Central memory CD8-positive, alpha-beta T cell (primary cell): ENCODE results near the gene ZNF778.
"Not testable (repeated sequence)": the region's sequence is repeated elsewhere in the genome, so short reads cannot be mapped to it uniquely, and the experiment has no call there.

Source experiments
- ATAC-seq: fragments of 150-1000 bp; cut with Tn5 transposase; replicated peaks from 2 replicates; pipeline ENCODE4 v1.10.0; 2022; ENCODE audit warnings: mild to moderate bottlenecking, moderate FRiP score, moderate number of reproducible peaks; ENCODE audit not compliant: poor library complexity, severe bottlenecking; ENCODE audit errors: extremely low read depth
- DNase-seq, 2 donors: peaks; one replicate each; pipeline ENCODE4 v3.0.0; 2021; ENCODE audit warnings: low spot score in 2 of 2
- H3K27ac Mint-ChIP-seq: one replicate; pipeline ENCODE4 v1.8.0; 2022; ENCODE audit warnings: low read depth, mild to moderate bottlenecking, moderate library complexity, mixed read lengths
- H3K27me3 Mint-ChIP-seq: one replicate; pipeline ENCODE4 v1.8.0; 2022; ENCODE audit warnings: mixed read lengths
- H3K36me3 Mint-ChIP-seq: one replicate; pipeline ENCODE4 v1.8.0; 2022; ENCODE audit warnings: mild to moderate bottlenecking, moderate library complexity, mixed read lengths; ENCODE audit not compliant: insufficient read depth
- H3K4me1 Mint-ChIP-seq: one replicate; pipeline ENCODE4 v1.8.0; 2022; ENCODE audit warnings: mixed read lengths
- H3K4me3 Mint-ChIP-seq: one replicate; pipeline ENCODE4 v1.8.0; 2022; ENCODE audit warnings: mild to moderate bottlenecking, moderate library complexity, mixed read lengths
- H3K9me3 Mint-ChIP-seq: one replicate; pipeline ENCODE4 v1.8.0; 2022; ENCODE audit warnings: mixed read lengths

The ZNF778 gene

GRCh38 chr16:89265647-89266046 lies 48.1 kb downstream of the ZNF778 start:
- Mint-ChIP-seq H3K4me3 (no peak overlapping the region), H3K36me3 (peaks cover 29% of the 10 kb centered on the region), H3K4me1 (peaks cover 12% of the 10 kb centered on the region), H3K27ac (peak overlapping the region; percentile 25), H3K9me3 (no peaks in the 10 kb centered on the region), H3K27me3 (no peaks in the 10 kb centered on the region)
- ATAC-seq, result no peak
- no peak for DNase-seq

GRCh38 chr16:89266521-89267134 lies 49.1 kb downstream of the ZNF778 start:
- no peak for ATAC-seq
- peak overlapping the region; percentile 8 for H3K27ac Mint-ChIP-seq
- H3K9me3 Mint-ChIP-seq, result no peaks in the 10 kb centered on the region

GRCh38 chr16:89267746-89268145 lies 50.2 kb downstream of the ZNF778 start:
- ATAC-seq, H3K9me3 Mint-ChIP-seq, H3K27ac Mint-ChIP-seq, H3K4me3 Mint-ChIP-seq, H3K4me1 Mint-ChIP-seq, H3K27me3 Mint-ChIP-seq, DNase-seq: not testable (repeated sequence)
- peaks cover 43% of the 10 kb centered on the region for H3K36me3 Mint-ChIP-seq

More at GRCh38 chr16:89266521-89267134, 49.1 kb downstream of the ZNF778 start:
- no peak overlapping the region for H3K4me3 Mint-ChIP-seq
- DNase-seq, result no peak
- H3K4me1 Mint-ChIP-seq, result peaks cover 8% of the 10 kb centered on the region
- H3K36me3 Mint-ChIP-seq, result peaks cover 35% of the 10 kb centered on the region
- no peaks in the 10 kb centered on the region for H3K27me3 Mint-ChIP-seq

DNA sequence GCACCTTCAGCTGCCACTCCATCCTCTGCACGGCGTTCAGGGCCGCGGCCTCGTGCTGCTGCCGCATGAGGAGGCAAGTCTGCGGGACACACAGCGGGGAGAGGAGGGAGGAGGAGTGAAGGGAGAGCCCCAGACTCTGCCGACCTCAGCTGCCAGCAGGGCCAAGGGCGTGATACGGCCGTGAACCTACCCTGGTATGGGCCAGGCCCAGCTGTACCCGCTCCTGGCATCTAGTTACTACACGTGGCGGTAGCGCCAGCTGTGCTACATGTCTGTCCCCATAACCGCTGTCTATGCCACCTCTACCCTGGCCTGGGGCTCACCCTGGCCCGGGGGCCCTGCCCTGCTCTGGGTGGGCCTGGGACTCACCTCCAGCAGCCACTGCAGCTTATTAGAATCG lies 51.1 kb downstream of the ZNF778 start:
- Mint-ChIP-seq H3K27me3 (no peaks in the 10 kb centered on the region), H3K36me3 (peaks cover 51% of the 10 kb centered on the region), H3K4me1 (peaks cover 7% of the 10 kb centered on the region), H3K9me3 (no peaks in the 10 kb centered on the region), H3K4me3 (no peak overlapping the region), H3K27ac (no peak overlapping the region)
- no peak for DNase-seq
- ATAC-seq, result no peak

DNA sequence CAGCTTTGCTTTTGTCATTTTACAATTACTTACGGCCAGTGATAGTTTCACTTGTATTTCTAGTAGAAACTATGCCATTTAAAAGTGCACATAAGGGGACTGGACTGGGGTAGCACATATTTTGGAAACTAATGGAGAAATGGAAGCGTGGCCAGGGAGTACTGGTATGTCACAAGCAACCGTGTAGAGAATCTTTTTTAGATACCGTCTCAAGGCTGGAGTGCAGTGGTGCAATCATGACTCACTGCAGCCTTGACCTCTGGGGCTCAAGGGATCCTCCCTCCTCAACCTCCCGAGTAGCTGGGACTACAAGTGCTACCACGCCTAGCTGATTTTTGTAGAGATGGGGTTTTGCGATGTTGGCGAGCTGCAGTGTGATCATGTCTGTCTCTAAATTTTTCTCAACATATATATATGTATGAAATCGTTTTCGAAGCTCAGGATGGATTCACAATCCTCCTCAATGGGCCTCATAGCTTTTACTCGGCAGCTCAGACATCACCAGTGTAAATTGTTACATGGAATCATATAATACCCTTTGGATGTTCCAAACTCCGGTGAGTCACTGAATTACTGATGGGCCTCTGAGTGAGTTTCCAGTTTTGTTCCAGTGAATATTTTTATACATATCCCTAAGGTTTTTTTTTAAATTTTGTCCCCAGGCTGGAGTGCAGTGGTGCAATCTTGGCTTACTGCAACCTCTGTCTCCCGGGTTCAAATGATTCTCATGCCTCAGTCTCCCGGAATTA lies 51.7 kb downstream of the ZNF778 start:
- no peak for DNase-seq
- Mint-ChIP-seq H3K9me3 (no peaks in the 10 kb centered on the region), H3K4me3 (no peak overlapping the region), H3K36me3 (peaks cover 56% of the 10 kb centered on the region), H3K4me1 (peaks cover 10% of the 10 kb centered on the region), H3K27ac (no peak overlapping the region), H3K27me3 (no peaks in the 10 kb centered on the region)
- ATAC-seq, result no peak

GRCh38 chr16:89269805-89270665 lies 52.5 kb downstream of the ZNF778 start:
- peaks cover 54% of the 10 kb centered on the region for H3K36me3 Mint-ChIP-seq
- no peaks in the 10 kb centered on the region for H3K27me3 Mint-ChIP-seq
- DNase-seq (no peak), ATAC-seq (no peak)
- H3K4me3 Mint-ChIP-seq, result no peak overlapping the region
- H3K9me3 Mint-ChIP-seq, result no peaks in the 10 kb centered on the region
- H3K4me1 Mint-ChIP-seq, result peaks cover 5% of the 10 kb centered on the region
- H3K27ac Mint-ChIP-seq, result no peak overlapping the region

DNA sequence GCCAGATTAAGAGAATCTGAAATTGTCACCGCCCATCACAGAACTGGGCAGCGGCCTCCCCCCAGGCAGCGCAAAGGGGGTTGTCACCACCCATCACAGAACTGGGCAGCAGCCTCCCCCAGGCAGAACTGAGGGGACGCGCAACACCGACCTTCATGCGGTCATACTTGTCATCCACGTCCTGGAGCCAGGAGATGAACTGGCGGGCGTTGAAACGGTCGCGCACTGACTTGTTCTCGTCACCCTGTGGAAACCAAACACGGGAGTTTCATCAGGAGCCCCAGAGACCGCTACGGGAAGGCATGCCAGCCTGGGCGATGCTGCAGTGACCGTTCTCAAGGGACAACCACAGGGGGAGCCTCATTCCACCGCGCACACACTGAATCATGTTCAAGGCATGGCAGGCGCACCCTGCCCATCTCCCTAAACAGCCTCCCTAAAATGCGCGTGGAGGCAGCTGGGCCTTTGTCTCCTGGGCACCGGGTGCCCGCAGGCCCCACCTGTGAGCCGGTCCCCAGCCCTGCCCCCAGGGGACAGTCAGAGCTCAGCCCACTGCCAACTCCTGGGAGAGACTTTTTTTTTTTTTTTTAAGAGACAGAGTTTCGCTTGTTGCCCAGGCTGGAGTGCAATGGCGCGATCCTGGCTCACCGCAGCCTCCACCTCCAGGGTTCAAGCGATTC lies 53.3 kb downstream of the ZNF778 start:
- Mint-ChIP-seq H3K4me1 (peaks cover 5% of the 10 kb centered on the region), H3K36me3 (peaks cover 56% of the 10 kb centered on the region), H3K27ac (no peak overlapping the region), H3K9me3 (no peaks in the 10 kb centered on the region), H3K27me3 (no peaks in the 10 kb centered on the region), H3K4me3 (no peak overlapping the region)
- DNase-seq (no peak), ATAC-seq (no peak)

GRCh38 chr16:89272631-89273030 lies 55.1 kb downstream of the ZNF778 start:
- no peaks in the 10 kb centered on the region for H3K27me3 Mint-ChIP-seq
- H3K4me1 Mint-ChIP-seq, result peaks cover 5% of the 10 kb centered on the region
- H3K4me3 Mint-ChIP-seq, result no peak overlapping the region
- ATAC-seq (no peak), DNase-seq (no peak)
- H3K9me3 Mint-ChIP-seq, result no peaks in the 10 kb centered on the region
- peak overlapping the region; percentile 73 for H3K27ac Mint-ChIP-seq
- peaks cover 60% of the 10 kb centered on the region for H3K36me3 Mint-ChIP-seq

DNA sequence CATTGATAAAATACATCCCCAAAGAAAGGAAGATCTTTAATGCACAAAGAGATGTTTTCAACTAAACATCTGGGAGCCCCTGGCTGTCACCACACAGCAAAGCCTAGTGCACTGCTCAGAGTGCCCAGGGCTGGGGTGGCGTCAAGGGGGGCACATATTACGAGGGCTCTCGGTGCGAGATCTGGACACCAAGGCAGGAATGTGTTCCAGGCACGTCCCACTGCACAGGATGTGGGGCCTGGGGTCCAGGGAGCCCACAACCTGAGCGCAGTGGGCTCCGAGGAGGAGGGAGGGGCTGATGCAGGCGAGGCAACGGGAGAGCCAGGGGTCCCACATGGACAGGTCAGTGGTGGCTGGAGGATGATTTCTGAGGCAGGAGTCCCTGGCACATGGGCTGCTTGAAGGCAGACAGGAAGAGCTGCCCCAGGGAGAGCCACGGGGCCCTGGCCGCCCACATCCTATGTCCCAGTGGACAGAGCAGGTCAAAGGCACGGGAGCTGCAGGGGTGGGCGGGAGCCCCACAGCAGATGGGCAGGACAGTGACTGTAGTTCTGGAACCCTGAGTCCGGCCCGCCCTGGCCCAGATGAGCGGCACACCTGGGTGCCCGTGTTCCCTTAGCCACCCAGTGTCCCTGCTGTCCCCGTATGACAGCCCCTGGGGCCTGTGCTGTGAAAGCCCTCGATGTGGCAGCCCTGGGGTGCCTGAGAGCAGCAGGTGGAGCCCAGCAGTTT lies 56.4 kb downstream of the ZNF778 start:
- peaks cover 5% of the 10 kb centered on the region for H3K4me1 Mint-ChIP-seq
- no peaks in the 10 kb centered on the region for H3K9me3 Mint-ChIP-seq
- no peak overlapping the region for H3K4me3 Mint-ChIP-seq
- ATAC-seq (no peak), DNase-seq (no peak)
- H3K27ac Mint-ChIP-seq, result peak overlapping the region; percentile 73
- H3K27me3 Mint-ChIP-seq, result no peaks in the 10 kb centered on the region
- peaks cover 66% of the 10 kb centered on the region for H3K36me3 Mint-ChIP-seq

DNA sequence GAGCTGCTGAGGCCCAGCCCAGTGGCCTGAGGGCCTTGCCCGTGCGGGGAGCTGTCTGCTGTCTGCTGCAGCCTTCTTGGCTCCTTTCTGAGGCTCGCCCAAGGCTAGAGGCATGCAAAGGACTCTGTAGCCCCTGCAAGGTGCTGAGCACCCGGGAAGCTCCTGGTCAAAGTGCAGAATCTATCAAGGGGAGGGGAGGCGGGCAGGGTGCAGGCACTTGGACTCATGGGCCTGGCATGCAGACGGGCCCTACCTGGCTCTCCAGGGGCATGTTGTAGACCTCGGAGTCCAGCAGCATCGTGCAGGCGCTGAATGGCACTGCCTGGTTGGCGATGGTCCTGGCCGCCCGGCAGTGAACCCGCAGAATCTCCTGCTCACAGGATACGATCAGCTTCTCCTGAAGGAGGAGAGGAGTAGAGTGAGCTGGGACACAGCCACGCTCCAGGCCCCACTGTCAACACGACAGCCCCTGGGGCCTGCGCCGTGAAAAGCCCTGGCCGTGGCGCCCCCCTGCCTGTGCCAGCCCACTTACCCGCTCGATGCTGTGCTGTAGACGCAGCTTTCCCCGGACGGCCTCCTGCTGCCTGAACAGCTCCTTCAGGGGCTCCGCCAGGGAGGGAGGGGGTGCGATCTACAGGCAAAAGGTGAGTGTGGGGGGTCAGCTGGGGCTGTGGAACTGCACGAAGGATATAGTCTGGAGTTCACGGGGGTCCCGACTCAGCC lies 57.2 kb downstream of the ZNF778 start:
- H3K36me3 Mint-ChIP-seq, result peaks cover 59% of the 10 kb centered on the region

DNA sequence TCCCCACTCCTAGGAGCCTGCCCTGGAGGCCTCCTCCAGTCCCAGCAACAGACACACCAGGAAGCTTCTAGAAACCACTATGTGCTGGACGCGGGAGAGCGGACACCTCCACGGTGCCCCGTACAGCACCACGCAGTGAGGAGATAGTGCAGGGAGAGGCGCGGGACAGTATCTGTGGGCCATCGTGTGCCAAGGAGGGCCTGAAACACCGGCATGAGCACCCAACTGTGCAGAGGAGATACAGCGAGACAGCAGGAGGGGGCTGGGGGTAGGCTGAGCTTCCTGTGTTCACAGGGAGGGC lies 57.7 kb downstream of the ZNF778 start:
- Mint-ChIP-seq H3K4me3 (no peak overlapping the region), H3K27me3 (no peaks in the 10 kb centered on the region), H3K4me1 (peaks cover 5% of the 10 kb centered on the region), H3K9me3 (no peaks in the 10 kb centered on the region), H3K27ac (peak overlapping the region; percentile 53), H3K36me3 (peaks cover 57% of the 10 kb centered on the region)
- ATAC-seq, result no peak
- no peak for DNase-seq

More for the DNA sequence above, 57.2 kb downstream of the ZNF778 start:
- H3K27ac Mint-ChIP-seq, result peak overlapping the region; percentile 53
- H3K27me3 Mint-ChIP-seq, result no peaks in the 10 kb centered on the region
- DNase-seq (no peak), ATAC-seq (no peak)
- no peaks in the 10 kb centered on the region for H3K9me3 Mint-ChIP-seq
- H3K4me1 Mint-ChIP-seq, result peaks cover 5% of the 10 kb centered on the region
- H3K4me3 Mint-ChIP-seq, result no peak overlapping the region
